ENCODE data around the gene MRPL52.

MRPL52 gene

DNA sequence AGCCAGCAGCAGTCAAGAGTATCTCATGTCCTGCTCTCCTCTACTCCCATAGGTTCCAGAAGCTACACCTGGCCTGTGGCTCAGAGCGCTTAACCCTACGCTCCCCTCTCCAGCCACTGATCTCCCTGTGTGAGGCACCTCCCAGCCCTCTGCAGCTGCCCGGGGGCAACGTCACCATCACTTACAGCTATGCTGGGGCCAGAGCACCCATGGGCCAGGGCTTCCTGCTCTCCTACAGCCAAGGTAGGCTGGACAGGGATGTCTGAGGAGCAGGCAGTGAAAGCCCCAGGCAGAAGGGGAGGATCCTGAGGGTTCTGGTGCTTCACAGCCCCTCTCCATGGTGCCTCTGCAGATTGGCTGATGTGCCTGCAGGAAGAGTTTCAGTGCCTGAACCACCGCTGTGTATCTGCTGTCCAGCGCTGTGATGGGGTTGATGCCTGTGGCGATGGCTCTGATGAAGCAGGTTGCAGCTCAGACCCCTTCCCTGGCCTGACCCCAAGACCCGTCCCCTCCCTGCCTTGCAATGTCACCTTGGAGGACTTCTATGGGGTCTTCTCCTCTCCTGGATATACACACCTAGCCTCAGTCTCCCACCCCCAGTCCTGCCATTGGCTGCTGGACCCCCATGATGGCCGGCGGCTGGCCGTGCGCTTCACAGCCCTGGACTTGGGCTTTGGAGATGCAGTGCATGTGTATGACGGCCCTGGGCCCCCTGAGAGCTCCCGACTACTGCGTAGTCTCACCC lies 45.5 kb downstream of the MRPL52 start:
- no peak for TF ChIP-seq CTCF (IDR thresholded peaks at IDR 0.05)
- DNase-seq (ENCODE audit: low spot score): no peak
- no peak overlapping the region for H3K27ac ChIP-seq

DNA sequence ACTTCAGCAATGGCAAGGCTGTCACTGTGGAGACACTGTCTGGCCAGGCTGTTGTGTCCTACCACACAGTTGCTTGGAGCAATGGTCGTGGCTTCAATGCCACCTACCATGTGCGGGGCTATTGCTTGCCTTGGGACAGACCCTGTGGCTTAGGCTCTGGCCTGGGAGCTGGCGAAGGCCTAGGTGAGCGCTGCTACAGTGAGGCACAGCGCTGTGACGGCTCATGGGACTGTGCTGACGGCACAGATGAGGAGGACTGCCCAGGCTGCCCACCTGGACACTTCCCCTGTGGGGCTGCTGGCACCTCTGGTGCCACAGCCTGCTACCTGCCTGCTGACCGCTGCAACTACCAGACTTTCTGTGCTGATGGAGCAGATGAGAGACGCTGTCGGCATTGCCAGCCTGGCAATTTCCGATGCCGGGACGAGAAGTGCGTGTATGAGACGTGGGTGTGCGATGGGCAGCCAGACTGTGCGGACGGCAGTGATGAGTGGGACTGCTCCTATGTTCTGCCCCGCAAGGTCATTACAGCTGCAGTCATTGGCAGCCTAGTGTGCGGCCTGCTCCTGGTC lies 46.1 kb downstream of the MRPL52 start:
- Histone ChIP-seq H3K4me3 (no peak overlapping the region), H3K27ac (no peak overlapping the region)
- no peak for DNase-seq (ENCODE audit: low spot score)
- TF ChIP-seq CTCF (IDR thresholded peaks at IDR 0.05): no peak

More for the DNA sequence above, 45.5 kb downstream of the MRPL52 start:
- H3K4me3 ChIP-seq: no peak overlapping the region

DNA sequence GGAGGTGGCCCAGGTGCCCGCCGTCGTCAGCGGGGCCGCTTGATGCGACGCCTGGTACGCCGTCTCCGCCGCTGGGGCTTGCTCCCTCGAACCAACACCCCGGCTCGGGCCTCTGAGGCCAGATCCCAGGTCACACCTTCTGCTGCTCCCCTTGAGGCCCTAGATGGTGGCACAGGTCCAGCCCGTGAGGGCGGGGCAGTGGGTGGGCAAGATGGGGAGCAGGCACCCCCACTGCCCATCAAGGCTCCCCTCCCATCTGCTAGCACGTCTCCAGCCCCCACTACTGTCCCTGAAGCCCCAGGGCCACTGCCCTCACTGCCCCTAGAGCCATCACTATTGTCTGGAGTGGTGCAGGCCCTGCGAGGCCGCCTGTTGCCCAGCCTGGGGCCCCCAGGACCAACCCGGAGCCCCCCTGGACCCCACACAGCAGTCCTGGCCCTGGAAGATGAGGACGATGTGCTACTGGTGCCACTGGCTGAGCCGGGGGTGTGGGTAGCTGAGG lies 47.4 kb downstream of the MRPL52 start:
- TF ChIP-seq CTCF (IDR thresholded peaks at IDR 0.05): no peak
- no peak overlapping the region for H3K27ac ChIP-seq
- no peak overlapping the region for H3K4me3 ChIP-seq
- no peak for DNase-seq (ENCODE audit: low spot score)

GRCh38 chr14:22878271-22879246 lies 48.9 kb downstream of the MRPL52 start:
- no peak overlapping the region for H3K4me3 ChIP-seq
- TF ChIP-seq CTCF (IDR thresholded peaks at IDR 0.05): no peak
- H3K27ac ChIP-seq: no peak overlapping the region
- no peak for DNase-seq (ENCODE audit: low spot score)

GRCh38 chr14:22882064-22882463 lies 52.4 kb downstream of the MRPL52 start:
- no peak for DNase-seq (ENCODE audit: low spot score)
- no peak overlapping the region for H3K4me3 ChIP-seq
- TF ChIP-seq CTCF (IDR thresholded peaks at IDR 0.05): no peak
- H3K27ac ChIP-seq: no peak overlapping the region

- H3K27ac ChIP-seq: no peak overlapping the region
- no peak overlapping the region for H3K4me3 ChIP-seq
- TF ChIP-seq CTCF (IDR thresholded peaks at IDR 0.05): no peak
- no peak for DNase-seq (ENCODE audit: low spot score)
Observed at GRCh38 chr14:22882529-22883172, 53.0 kb downstream of the MRPL52 start.

Measured in coronary artery (tissue), 2 donors.